ENCODE results near the gene SLC25A3. TPM values are rescaled to one million over a fixed set of nuclear protein-coding genes. Genes with fewer than 3 reads are reported as not detected.
A peak's percentile ranks its signal among the peaks of the same experiment; 100 is the strongest.

SLC25A3 gene
- total and polyA plus RNA-seq, 4 donors, result 223 to 400 (median 292) TPM

DNA sequence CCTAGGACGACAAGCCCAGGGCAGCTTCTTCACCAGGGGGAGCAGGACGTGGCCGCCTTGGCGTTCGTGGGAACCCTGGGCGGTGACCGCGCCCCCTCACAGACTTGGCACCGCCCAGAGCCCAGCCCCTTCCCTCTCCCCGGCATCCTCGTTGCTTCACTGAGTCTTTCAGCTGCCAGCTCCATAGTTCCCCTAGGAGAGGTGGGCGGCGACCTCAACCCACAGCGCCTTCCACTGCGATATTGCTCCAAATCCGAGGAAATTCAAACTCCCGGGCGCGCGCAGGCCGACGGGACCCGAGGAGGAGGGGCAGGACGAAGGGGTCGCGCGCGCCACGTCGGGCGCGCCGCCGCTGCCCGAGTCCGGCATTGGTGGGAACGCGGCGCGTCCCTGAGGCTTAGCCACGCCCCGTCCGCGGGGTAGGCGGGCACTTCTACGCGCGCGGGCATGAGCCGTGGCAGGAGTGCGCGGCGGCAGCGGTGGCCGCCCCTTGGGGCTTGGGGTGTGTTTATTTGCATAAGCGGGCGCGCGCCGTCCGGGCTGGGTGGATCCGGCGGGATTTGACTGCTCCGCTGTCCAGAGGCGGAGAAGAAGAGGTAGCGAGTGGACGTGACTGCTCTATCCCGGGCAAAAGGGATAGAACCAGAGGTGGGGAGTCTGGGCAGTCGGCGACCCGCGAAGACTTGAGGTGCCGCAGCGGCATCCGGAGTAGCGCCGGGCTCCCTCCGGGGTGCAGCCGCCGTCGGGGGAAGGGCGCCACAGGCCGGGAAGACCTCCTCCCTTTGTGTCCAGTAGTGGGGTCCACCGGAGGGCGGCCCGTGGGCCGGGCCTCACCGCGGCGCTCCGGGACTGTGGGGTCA, 51.5 kb downstream of the SLC25A3 start, which contains the start of the genes APAF1 and IKBIP:
APAF1 (plus strand) TSS at position 579 of the 860 bp plus-strand sequence. CDS start 3,070 bp downstream, outside the sequence.
IKBIP (minus strand) TSS at position 77 of the 860 bp plus-strand sequence. CDS start 87 bp downstream, outside the sequence.
- H3K9me3 ChIP-seq (ENCODE audit: control insufficient read depth in 4 of 4, low read length in 3 of 4), result no peaks in the 10 kb centered on the region
- H3K27ac ChIP-seq (ENCODE audit: low read depth in 1 of 2, low read length in 2 of 2), result peak within 1 kb of the TSS; percentile 85 to 89
- no peaks in the 10 kb centered on the region for H3K27me3 ChIP-seq (ENCODE audit: control insufficient read depth in 4 of 4, insufficient read depth in 4 of 4, low read length in 3 of 4)
- WGBS, result under 1% methylated on average over 91 of the region's 91 CpGs
- DNase-seq (ENCODE audit: low spot score), result peak; percentile 97
- H3K4me1 ChIP-seq (ENCODE audit: control insufficient read depth in 4 of 4, insufficient read depth in 4 of 4, low read length in 3 of 4), result peaks cover 0 to 18% (median 10%) of the 10 kb centered on the region in 4 donors
- H3K36me3 ChIP-seq (ENCODE audit: control insufficient read depth in 4 of 4, insufficient read depth in 3 of 4, low read depth in 1 of 4, low read length in 3 of 4), result peaks cover 2 to 10% (median 8%) of the 10 kb centered on the region in 4 donors
- peak within 1 kb of the TSS; percentile 72 to 77 for H3K9ac ChIP-seq (ENCODE audit: low read depth in 1 of 2, low read length in 2 of 2)
- TF ChIP-seq HNF4A (conservative IDR thresholded peaks at IDR 0.05) (no peak), SP1 (IDR thresholded peaks at IDR 0.05) (peak; percentile 51), TAF1 (conservative IDR thresholded peaks at IDR 0.05) (peak; percentile 88), HNF4G (IDR thresholded peaks at IDR 0.05) (no peak), FOXA2 (IDR thresholded peaks at IDR 0.05) (no peak), EGR1 (IDR thresholded peaks at IDR 0.05; ENCODE audit: low read depth in 2 of 2) (no peak), RAD21 (IDR thresholded peaks at IDR 0.05) (no peak), GABPA (IDR thresholded peaks at IDR 0.05 in 1 of 2, conservative IDR thresholded peaks at IDR 0.05 in 1 of 2) (no peak), FOXA1 (IDR thresholded peaks at IDR 0.05) (no peak), YY1 (IDR thresholded peaks at IDR 0.05) (peak; percentile 69)
- TF ChIP-seq, protein P1, sequence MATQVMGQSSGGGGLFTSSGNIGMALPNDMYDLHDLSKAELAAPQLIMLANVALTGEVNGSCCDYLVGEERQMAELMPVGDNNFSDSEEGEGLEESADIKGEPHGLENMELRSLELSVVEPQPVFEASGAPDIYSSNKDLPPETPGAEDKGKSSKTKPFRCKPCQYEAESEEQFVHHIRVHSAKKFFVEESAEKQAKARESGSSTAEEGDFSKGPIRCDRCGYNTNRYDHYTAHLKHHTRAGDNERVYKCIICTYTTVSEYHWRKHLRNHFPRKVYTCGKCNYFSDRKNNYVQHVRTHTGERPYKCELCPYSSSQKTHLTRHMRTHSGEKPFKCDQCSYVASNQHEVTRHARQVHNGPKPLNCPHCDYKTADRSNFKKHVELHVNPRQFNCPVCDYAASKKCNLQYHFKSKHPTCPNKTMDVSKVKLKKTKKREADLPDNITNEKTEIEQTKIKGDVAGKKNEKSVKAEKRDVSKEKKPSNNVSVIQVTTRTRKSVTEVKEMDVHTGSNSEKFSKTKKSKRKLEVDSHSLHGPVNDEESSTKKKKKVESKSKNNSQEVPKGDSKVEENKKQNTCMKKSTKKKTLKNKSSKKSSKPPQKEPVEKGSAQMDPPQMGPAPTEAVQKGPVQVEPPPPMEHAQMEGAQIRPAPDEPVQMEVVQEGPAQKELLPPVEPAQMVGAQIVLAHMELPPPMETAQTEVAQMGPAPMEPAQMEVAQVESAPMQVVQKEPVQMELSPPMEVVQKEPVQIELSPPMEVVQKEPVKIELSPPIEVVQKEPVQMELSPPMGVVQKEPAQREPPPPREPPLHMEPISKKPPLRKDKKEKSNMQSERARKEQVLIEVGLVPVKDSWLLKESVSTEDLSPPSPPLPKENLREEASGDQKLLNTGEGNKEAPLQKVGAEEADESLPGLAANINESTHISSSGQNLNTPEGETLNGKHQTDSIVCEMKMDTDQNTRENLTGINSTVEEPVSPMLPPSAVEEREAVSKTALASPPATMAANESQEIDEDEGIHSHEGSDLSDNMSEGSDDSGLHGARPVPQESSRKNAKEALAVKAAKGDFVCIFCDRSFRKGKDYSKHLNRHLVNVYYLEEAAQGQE (IDR thresholded peaks at IDR 0.05), result peak; percentile 82
- TF ChIP-seq, protein P2, sequence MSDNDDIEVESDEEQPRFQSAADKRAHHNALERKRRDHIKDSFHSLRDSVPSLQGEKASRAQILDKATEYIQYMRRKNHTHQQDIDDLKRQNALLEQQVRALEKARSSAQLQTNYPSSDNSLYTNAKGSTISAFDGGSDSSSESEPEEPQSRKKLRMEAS (IDR thresholded peaks at IDR 0.05), result no peak
- TF ChIP-seq, protein P3, sequence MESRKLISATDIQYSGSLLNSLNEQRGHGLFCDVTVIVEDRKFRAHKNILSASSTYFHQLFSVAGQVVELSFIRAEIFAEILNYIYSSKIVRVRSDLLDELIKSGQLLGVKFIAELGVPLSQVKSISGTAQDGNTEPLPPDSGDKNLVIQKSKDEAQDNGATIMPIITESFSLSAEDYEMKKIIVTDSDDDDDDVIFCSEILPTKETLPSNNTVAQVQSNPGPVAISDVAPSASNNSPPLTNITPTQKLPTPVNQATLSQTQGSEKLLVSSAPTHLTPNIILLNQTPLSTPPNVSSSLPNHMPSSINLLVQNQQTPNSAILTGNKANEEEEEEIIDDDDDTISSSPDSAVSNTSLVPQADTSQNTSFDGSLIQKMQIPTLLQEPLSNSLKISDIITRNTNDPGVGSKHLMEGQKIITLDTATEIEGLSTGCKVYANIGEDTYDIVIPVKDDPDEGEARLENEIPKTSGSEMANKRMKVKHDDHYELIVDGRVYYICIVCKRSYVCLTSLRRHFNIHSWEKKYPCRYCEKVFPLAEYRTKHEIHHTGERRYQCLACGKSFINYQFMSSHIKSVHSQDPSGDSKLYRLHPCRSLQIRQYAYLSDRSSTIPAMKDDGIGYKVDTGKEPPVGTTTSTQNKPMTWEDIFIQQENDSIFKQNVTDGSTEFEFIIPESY (IDR thresholded peaks at IDR 0.05), result no peak
- H3K4me3 ChIP-seq (ENCODE audit: low read depth in 1 of 3, low read length in 3 of 3), result peak within 1 kb of the TSS; percentile 90 to 97 (median 95)

DNA sequence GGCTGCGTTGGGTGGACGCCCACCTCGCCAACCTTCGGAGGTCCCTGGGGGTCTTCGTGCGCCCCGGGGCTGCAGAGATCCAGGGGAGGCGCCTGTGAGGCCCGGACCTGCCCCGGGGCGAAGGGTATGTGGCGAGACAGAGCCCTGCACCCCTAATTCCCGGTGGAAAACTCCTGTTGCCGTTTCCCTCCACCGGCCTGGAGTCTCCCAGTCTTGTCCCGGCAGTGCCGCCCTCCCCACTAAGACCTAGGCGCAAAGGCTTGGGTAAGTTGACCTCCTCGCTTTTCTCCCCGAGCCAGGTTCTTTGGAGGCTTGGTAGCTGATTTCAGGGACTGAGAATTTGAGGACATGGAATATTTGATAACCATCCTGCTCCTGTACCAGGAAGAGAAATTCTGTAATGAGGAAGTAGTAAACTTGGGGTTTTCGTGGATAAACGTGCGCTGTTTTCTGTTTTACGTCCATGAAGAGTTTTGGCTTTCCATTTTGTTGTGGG, 52.1 kb downstream of the SLC25A3 start:
- Histone ChIP-seq H3K27ac (ENCODE audit: low read depth in 1 of 2, low read length in 2 of 2) (peak overlapping the region; percentile 85 to 89), H3K4me1 (ENCODE audit: control insufficient read depth in 4 of 4, insufficient read depth in 4 of 4, low read length in 3 of 4) (peaks cover 0 to 18% (median 10%) of the 10 kb centered on the region in 4 donors), H3K9me3 (ENCODE audit: control insufficient read depth in 4 of 4, low read length in 3 of 4) (no peaks in the 10 kb centered on the region), H3K4me3 (ENCODE audit: low read depth in 1 of 3, low read length in 3 of 3) (peak overlapping the region; percentile 90 to 97 (median 95)), H3K9ac (ENCODE audit: low read depth in 1 of 2, low read length in 2 of 2) (peak overlapping the region; percentile 66 to 72), H3K36me3 (ENCODE audit: control insufficient read depth in 4 of 4, insufficient read depth in 3 of 4, low read depth in 1 of 4, low read length in 3 of 4) (peaks cover 2 to 10% (median 8%) of the 10 kb centered on the region in 4 donors), H3K27me3 (ENCODE audit: control insufficient read depth in 4 of 4, insufficient read depth in 4 of 4, low read length in 3 of 4) (no peaks in the 10 kb centered on the region)
- peak; percentile 40 for DNase-seq (ENCODE audit: low spot score)
- under 1% methylated on average over 24 of the region's 24 CpGs for WGBS
- TF ChIP-seq, protein P2 (IDR thresholded peaks at IDR 0.05), result no peak
- TF ChIP-seq, protein P3 (IDR thresholded peaks at IDR 0.05), result no peak
- no peak for TF ChIP-seq EGR1 (IDR thresholded peaks at IDR 0.05; ENCODE audit: low read depth in 2 of 2)

All from liver (tissue), 9 donors.